MCF 10A (cell line): ENCODE data around the gene OR5L1. TPM values are rescaled to one million over a fixed set of nuclear protein-coding genes. Genes with fewer than 3 reads are reported as not detected.

Experiments used
- Bru-seq: library from RNA; stranded (reverse); fragments of 400-500 nt; gene quantifications from one replicate; lab custom pipeline; 2021; lab: Mats Ljungman, UMichigan
- BruChase-seq, 2 experiments: library from RNA; stranded (reverse); fragments of 400-500 nt; gene quantifications; one replicate each; lab custom pipeline; 2021; lab: Mats Ljungman, UMichigan
- BruUV-seq: library from RNA; stranded (reverse); fragments of 400-500 nt; replicated peaks from 2 replicates; lab custom pipeline; 2021; lab: Mats Ljungman, UMichigan
- CTCF ChIA-PET: fragments of 300-600 bp; sonication (Branson Sonifier 250); formaldehyde crosslinking; extraction: SDS; loops from one replicate; lab custom pipeline; 2021; ENCODE audit warnings: antibody characterized with exemption, inconsistent platforms; lab: Yijun Ruan, JAX
- POLR2A ChIA-PET: fragments of 300-600, 350-650 bp; sonication (Branson Sonifier 250); formaldehyde crosslinking; extraction: SDS; loops from one replicate; lab custom pipeline; 2020; ENCODE audit warnings: antibody characterized with exemption, inconsistent platforms; lab: Yijun Ruan, JAX
- DNase-seq: peaks from one replicate; pipeline ENCODE4 v3.0.0-alpha.2; 2018; ENCODE audit not compliant: unreplicated experiment
- H3K27ac Mint-ChIP-seq: one replicate; pipeline ENCODE4 v1.8.0; 2022; ENCODE audit warnings: mild to moderate bottlenecking, low read depth, mixed read lengths; ENCODE audit not compliant: unreplicated experiment
- H3K27me3 Mint-ChIP-seq: one replicate; pipeline ENCODE4 v1.8.0; 2022; ENCODE audit warnings: mixed read lengths; ENCODE audit not compliant: insufficient read depth, unreplicated experiment
- H3K36me3 Mint-ChIP-seq: one replicate; pipeline ENCODE4 v1.8.0; 2022; ENCODE audit warnings: mild to moderate bottlenecking, moderate library complexity, mixed read lengths; ENCODE audit not compliant: insufficient read depth, unreplicated experiment
- H3K4me1 Mint-ChIP-seq: one replicate; pipeline ENCODE4 v1.8.0; 2022; ENCODE audit warnings: mixed read lengths; ENCODE audit not compliant: insufficient read depth, unreplicated experiment
- H3K4me3 Mint-ChIP-seq: one replicate; pipeline ENCODE4 v1.8.0; 2022; ENCODE audit warnings: mild to moderate bottlenecking, moderate library complexity, mixed read lengths; ENCODE audit not compliant: unreplicated experiment
- H3K9me3 Mint-ChIP-seq: one replicate; pipeline ENCODE4 v1.8.0; 2022; ENCODE audit warnings: mixed read lengths; ENCODE audit not compliant: unreplicated experiment
- CTCF ChIP-seq: fragments of 200-600 bp; IDR thresholded peaks from one replicate; pipeline ENCODE4 v1.8.0; 2022; ENCODE audit warnings: antibody characterized with exemption, mild to moderate bottlenecking; ENCODE audit not compliant: unreplicated experiment
- intact Hi-C: fragments of 100-400 bp; cut with micrococcal nuclease; formaldehyde crosslinking; loops from 2 replicates; pipeline ENCODE4 v1.14.1; 2022
- long read RNA-seq: library from polyadenylated mRNA; stranded (forward); transcript quantifications from one replicate; pipeline ENCODE4 v2.0.0, GENCODE V29; 2022
- total RNA-seq: library from RNA; stranded (reverse); gene quantifications from 2 replicates; pipeline ENCODE4 v1.2.3, GENCODE V29; 2022

Gene OR5L1
- total RNA-seq = not detected in 2 replicates
- Bru-seq, nascent RNA = not detected
- not detected for BruChase-seq, experiment 1, labeled RNA remaining after a 6-hour chase
- not detected for BruChase-seq, experiment 2, labeled RNA remaining after a 2-hour chase
- long read RNA-seq = 0 reads

- no peak for TF ChIP-seq CTCF
- BruUV-seq = no TSS peak
- no peak within 1 kb of the TSS for H3K27ac Mint-ChIP-seq
- peaks cover 26% of the 10 kb centered on the region for H3K9me3 Mint-ChIP-seq
- H3K4me3 Mint-ChIP-seq = no peak within 1 kb of the TSS
- DNase-seq = no peak
- H3K36me3 Mint-ChIP-seq = no peaks in the 10 kb centered on the region
- POLR2A ChIA-PET = no interaction called here
- H3K4me1 Mint-ChIP-seq = no peaks in the 10 kb centered on the region
- H3K27me3 Mint-ChIP-seq = no peaks in the 10 kb centered on the region
- CTCF ChIA-PET = no interaction called here
- intact Hi-C loops = no loop called here
Observed at GRCh38 chr11:55811067-55811466, at the start of gene OR5L1. TSS of gene OR5L1 (plus strand) at chr11:55811367. CDS start at chr11:55811467, 100 bp downstream.

- Mint-ChIP-seq H3K36me3 (no peaks in the 10 kb centered on the region), H3K27me3 (no peaks in the 10 kb centered on the region), H3K9me3 (peaks cover 26% of the 10 kb centered on the region), H3K4me1 (no peaks in the 10 kb centered on the region), H3K27ac (no peak within 1 kb of the TSS), H3K4me3 (no peak within 1 kb of the TSS)
- intact Hi-C loops = no loop called here
- CTCF ChIA-PET = no interaction called here
- POLR2A ChIA-PET = no interaction called here
- no TSS peak for BruUV-seq
- TF ChIP-seq CTCF = no peak
- no peak for DNase-seq
Observed at GRCh38 chr11:55773138-55773537, 38.0 kb upstream of the OR5L1 start, which contains the start of gene OR5D13. TSS of gene OR5D13 (plus strand) at chr11:55773438. CDS start at chr11:55773438, 0 bp downstream.

- no peak for DNase-seq
- Mint-ChIP-seq H3K9me3 (peaks cover 19% of the 10 kb centered on the region), H3K27ac (no peak overlapping the region), H3K4me1 (no peaks in the 10 kb centered on the region), H3K4me3 (no peak overlapping the region), H3K27me3 (no peaks in the 10 kb centered on the region), H3K36me3 (no peaks in the 10 kb centered on the region)
- intact Hi-C loops = no loop called here
- ChIA-PET CTCF (no interaction called here), POLR2A (no interaction called here)
- BruUV-seq = no TSS peak
- TF ChIP-seq CTCF = no peak
Observed at GRCh38 chr11:55791606-55792005, 19.6 kb upstream of the OR5L1 start.

- POLR2A ChIA-PET = no interaction called here
- TF ChIP-seq CTCF = no peak
- DNase-seq = no peak
- Mint-ChIP-seq H3K9me3 (peaks cover 9% of the 10 kb centered on the region), H3K27me3 (no peaks in the 10 kb centered on the region), H3K36me3 (no peaks in the 10 kb centered on the region), H3K27ac (no peak overlapping the region), H3K4me3 (no peak overlapping the region), H3K4me1 (no peaks in the 10 kb centered on the region)
- no TSS peak for BruUV-seq
- CTCF ChIA-PET = no interaction called here
- intact Hi-C loops = no loop called here
Observed at GRCh38 chr11:55793321-55793720, 17.8 kb upstream of the OR5L1 start.
